Midbrain (tissue), 1 donor: Measurements from ENCODE around the gene KRT14.
"Not testable (repeated sequence)": the region's sequence is repeated elsewhere in the genome, so short reads cannot be mapped to it uniquely, and the experiment has no call there.

Experiments used
- DNase-seq: peaks from one replicate; lab custom pipeline; 2025; lab: John Stamatoyannopoulos, UW

KRT14 gene

GRCh38 chr17:41606930-41607329 lies 20.2 kb upstream of the KRT14 start:
- DNase-seq, result not testable (repeated sequence)

GRCh38 chr17:41602524-41602923 lies 15.8 kb upstream of the KRT14 start:
- DNase-seq, result no peak

- DNase-seq, result no peak
Measured at GRCh38 chr17:41600318-41600717, 13.6 kb upstream of the KRT14 start.

GRCh38 chr17:41599680-41600079 lies 13.0 kb upstream of the KRT14 start:
- no peak for DNase-seq

GRCh38 chr17:41595585-41595984 lies 8.9 kb upstream of the KRT14 start:
- DNase-seq, result no peak

- no peak for DNase-seq
Measured at GRCh38 chr17:41594363-41594915, 7.7 kb upstream of the KRT14 start.

- no peak for DNase-seq
Measured at GRCh38 chr17:41593306-41593981, 6.7 kb upstream of the KRT14 start.

- DNase-seq, result no peak
Measured at GRCh38 chr17:41592601-41593305, 6.1 kb upstream of the KRT14 start.

- DNase-seq, result no peak
Measured at GRCh38 chr17:41589301-41589700, 2.6 kb upstream of the KRT14 start.

GRCh38 chr17:41588126-41588810 lies 1.6 kb upstream of the KRT14 start:
- DNase-seq, result no peak

GRCh38 chr17:41585301-41586056 lies 1.2 kb downstream of the KRT14 start:
- DNase-seq, result no peak

- DNase-seq, result not testable (repeated sequence)
Measured at GRCh38 chr17:41584331-41584927, 2.3 kb downstream of the KRT14 start.

GRCh38 chr17:41583137-41584127 lies 3.3 kb downstream of the KRT14 start:
- DNase-seq, result no peak

GRCh38 chr17:41582061-41582968 lies 4.4 kb downstream of the KRT14 start:
- not testable (repeated sequence) for DNase-seq

GRCh38 chr17:41581366-41582060 lies 5.2 kb downstream of the KRT14 start:
- DNase-seq, result no peak

GRCh38 chr17:41580687-41581365 lies 5.9 kb downstream of the KRT14 start:
- no peak for DNase-seq

GRCh38 chr17:41580244-41580575 lies 6.5 kb downstream of the KRT14 start:
- no peak for DNase-seq
